SU-DHL-6 (cell line): ENCODE measurements around the gene LIN52.

Source experiments
- H2AFZ ChIP-seq: fragments of 200-600 bp; sonication (generic); 2 replicates; pipeline ENCODE4 v1.6.1; 2014; ENCODE audit warnings: low read depth, mild to moderate bottlenecking, moderate library complexity, mixed read lengths, antibody characterized with exemption, low read length; ENCODE audit not compliant: severe bottlenecking
- H3F3A ChIP-seq: fragments of 200-600 bp; shearing (Covaris generic); 2 replicates; pipeline ENCODE4 v1.6.0; 2016; ENCODE audit warnings: antibody characterized with exemption, mild to moderate bottlenecking; ENCODE audit not compliant: insufficient read depth
- H3K27ac ChIP-seq: fragments of 200-600 bp; sonication (generic); 2 replicates; pipeline ENCODE4 v1.5.1; 2016; ENCODE audit warnings: low read depth, mild to moderate bottlenecking, low read length, moderate library complexity, mixed read lengths
- H3K27me3 ChIP-seq: fragments of 200-600 bp; sonication (generic), shearing (Covaris generic); 2 replicates; pipeline ENCODE4 v1.6.0; 2014; ENCODE audit warnings: mild to moderate bottlenecking, low read length
- H3K36me3 ChIP-seq: fragments of 200-600 bp; sonication (generic); 2 replicates; pipeline ENCODE4 v1.6.1; 2014; ENCODE audit warnings: mild to moderate bottlenecking, low read length, mixed read lengths
- H3K4me2 ChIP-seq: fragments of 300-600, 200-600 bp; shearing (Covaris generic), sonication (generic); 2 replicates; pipeline ENCODE4 v1.6.0; 2014; ENCODE audit warnings: low read length, low read depth, mild to moderate bottlenecking; ENCODE audit not compliant: poor library complexity, severe bottlenecking
- H3K4me3 ChIP-seq: fragments of 200-600 bp; sonication (generic); 2 replicates; pipeline ENCODE4 v1.5.1; 2014; ENCODE audit warnings: antibody characterized with exemption, low read length, mild to moderate bottlenecking, mixed read lengths; ENCODE audit not compliant: insufficient read depth, poor library complexity, severe bottlenecking
- H3K79me2 ChIP-seq: fragments of 200-600 bp; sonication (generic); 2 replicates; pipeline ENCODE4 v1.6.1; 2014; ENCODE audit warnings: mild to moderate bottlenecking, low read length, moderate library complexity; ENCODE audit not compliant: insufficient read depth
- H3K9ac ChIP-seq: fragments of 200-600 bp; sonication (generic); 2 replicates; pipeline ENCODE4 v1.7.0; 2014; ENCODE audit warnings: mild to moderate bottlenecking, low read length
- H3K9me2 ChIP-seq: fragments of 200-600 bp; sonication (generic); replicated peaks from 2 replicates; pipeline ENCODE4 v1.6.1; 2014; ENCODE audit warnings: low read length; ENCODE audit not compliant: insufficient read depth
- H3K9me3 ChIP-seq: fragments of 200-600 bp; sonication (generic); 2 replicates; pipeline ENCODE4 v1.6.1; 2014; ENCODE audit warnings: low read length, mixed read lengths; ENCODE audit not compliant: insufficient read depth
- H4K20me1 ChIP-seq: fragments of 200-600 bp; sonication (generic); 2 replicates; pipeline ENCODE4 v1.6.1; 2014; ENCODE audit warnings: low read depth, mild to moderate bottlenecking, antibody characterized with exemption, low read length, moderate library complexity, mixed read lengths
- EZH2phosphoT487 ChIP-seq: fragments of 200-600 bp; sonication (generic), shearing (Covaris generic); conservative IDR thresholded peaks from 2 replicates; pipeline ENCODE4 v1.6.1; 2018; ENCODE audit warnings: mild to moderate bottlenecking, antibody characterized with exemption, low read length, moderate library complexity, mixed read lengths
- TF ChIP-seq, protein P1 (sequence below): fragments of 200-600 bp; sonication (generic); IDR thresholded peaks from one replicate; pipeline ENCODE4 v1.5.1; 2017; ENCODE audit warnings: antibody characterized with exemption, mild to moderate bottlenecking, low read length, moderate library complexity; ENCODE audit not compliant: insufficient read depth, poor library complexity, severe bottlenecking

The LIN52 gene

DNA sequence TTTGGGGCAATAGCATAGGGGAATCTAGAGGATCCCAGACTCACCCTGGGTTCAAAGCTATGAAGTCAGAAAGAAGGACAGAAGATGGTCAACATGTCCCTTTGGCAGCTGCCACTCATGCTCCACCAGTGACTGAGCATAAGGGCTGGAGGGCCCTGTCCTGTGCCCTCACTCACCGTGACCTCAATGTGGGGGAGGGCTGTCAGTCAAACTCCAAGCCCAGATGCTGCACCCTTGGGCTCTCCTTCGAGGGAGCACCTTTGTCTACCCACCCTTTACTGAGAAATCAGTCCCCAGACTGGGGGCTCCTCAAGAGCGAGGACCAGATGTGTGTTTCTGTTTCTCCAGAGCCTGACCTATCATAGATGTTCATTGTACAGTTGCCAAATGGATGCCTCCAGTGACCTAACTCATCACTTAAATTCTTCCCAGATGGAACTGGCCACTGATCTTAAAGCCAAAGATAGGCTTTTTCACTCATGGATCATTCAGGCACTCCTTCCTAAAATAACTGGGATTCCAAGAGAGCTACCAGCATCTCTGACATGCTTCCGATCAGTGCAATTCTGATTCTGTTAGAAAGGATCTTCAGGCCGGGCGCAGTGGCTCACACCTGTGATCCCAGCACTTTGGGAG is 127.3 kb downstream of the LIN52 start:
- Histone ChIP-seq H4K20me1 (no peaks in the 10 kb centered on the region), H3K9ac (no peak overlapping the region), H2AFZ (no peak overlapping the region), H3K9me3 (no peaks in the 10 kb centered on the region), H3K36me3 (no peaks in the 10 kb centered on the region), H3K4me3 (no peak overlapping the region), H3K27me3 (no peaks in the 10 kb centered on the region), H3K27ac (no peak overlapping the region), H3F3A (no peaks in the 10 kb centered on the region), H3K9me2 (no peaks in the 10 kb centered on the region), H3K79me2 (no peaks in the 10 kb centered on the region), H3K4me2 (no peak overlapping the region)
- no peak for TF ChIP-seq EZH2phosphoT487
- TF ChIP-seq, protein P1, sequence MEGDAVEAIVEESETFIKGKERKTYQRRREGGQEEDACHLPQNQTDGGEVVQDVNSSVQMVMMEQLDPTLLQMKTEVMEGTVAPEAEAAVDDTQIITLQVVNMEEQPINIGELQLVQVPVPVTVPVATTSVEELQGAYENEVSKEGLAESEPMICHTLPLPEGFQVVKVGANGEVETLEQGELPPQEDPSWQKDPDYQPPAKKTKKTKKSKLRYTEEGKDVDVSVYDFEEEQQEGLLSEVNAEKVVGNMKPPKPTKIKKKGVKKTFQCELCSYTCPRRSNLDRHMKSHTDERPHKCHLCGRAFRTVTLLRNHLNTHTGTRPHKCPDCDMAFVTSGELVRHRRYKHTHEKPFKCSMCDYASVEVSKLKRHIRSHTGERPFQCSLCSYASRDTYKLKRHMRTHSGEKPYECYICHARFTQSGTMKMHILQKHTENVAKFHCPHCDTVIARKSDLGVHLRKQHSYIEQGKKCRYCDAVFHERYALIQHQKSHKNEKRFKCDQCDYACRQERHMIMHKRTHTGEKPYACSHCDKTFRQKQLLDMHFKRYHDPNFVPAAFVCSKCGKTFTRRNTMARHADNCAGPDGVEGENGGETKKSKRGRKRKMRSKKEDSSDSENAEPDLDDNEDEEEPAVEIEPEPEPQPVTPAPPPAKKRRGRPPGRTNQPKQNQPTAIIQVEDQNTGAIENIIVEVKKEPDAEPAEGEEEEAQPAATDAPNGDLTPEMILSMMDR: no peak

DNA sequence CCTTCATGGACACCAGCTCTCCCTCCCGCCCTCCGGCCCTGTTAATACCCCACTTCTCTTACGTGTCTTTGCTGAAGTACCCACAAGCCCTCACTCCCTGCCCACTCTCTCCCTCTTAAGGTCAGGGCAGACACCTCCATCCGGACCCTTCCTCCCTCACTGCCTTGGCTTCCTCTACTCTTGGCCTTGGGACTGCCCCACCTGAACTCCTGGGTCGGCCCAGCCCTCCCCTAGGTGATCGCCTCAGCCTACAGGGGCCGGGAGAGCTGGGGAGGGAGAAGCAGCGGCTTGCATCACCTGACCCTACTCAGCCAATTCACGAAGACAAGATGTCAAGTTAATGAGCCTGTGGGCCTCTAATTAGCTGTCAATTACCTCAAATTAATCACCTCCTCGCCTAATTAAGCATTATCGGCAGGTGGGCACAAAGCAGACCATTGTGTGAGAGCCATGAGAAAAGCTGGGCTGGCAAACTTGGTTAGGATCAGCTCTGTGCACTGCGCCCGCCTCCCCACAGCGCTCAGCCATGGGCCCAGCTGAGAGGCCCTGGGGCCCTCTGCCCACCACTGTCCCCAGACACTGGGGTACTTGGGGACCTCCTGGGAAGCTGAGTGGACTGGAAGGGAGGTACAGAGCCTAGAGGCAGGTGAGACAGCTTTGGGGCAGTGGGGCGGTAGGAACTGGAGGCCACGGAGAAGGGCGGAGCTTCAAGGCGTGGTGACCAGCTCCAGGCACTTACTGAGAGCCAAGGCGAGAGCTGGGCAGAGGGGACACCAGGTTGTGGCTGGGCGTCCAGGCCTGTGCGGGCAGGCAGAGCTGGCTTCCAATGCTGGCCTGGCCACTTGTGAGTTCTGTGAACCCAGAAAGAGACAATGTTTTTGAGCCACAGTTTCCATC is 129.4 kb downstream of the LIN52 start:
- no peak overlapping the region for H3K4me2 ChIP-seq
- no peaks in the 10 kb centered on the region for H3K9me3 ChIP-seq
- H3K9ac ChIP-seq: no peak overlapping the region
- no peaks in the 10 kb centered on the region for H3K36me3 ChIP-seq
- H3F3A ChIP-seq: no peaks in the 10 kb centered on the region
- H3K27ac ChIP-seq: no peak overlapping the region
- H4K20me1 ChIP-seq: no peaks in the 10 kb centered on the region
- H3K4me3 ChIP-seq: no peak overlapping the region
- H2AFZ ChIP-seq: no peak overlapping the region
- no peaks in the 10 kb centered on the region for H3K79me2 ChIP-seq
- no peaks in the 10 kb centered on the region for H3K9me2 ChIP-seq
- no peaks in the 10 kb centered on the region for H3K27me3 ChIP-seq
- TF ChIP-seq EZH2phosphoT487: no peak
- TF ChIP-seq, protein P1: no peak

DNA sequence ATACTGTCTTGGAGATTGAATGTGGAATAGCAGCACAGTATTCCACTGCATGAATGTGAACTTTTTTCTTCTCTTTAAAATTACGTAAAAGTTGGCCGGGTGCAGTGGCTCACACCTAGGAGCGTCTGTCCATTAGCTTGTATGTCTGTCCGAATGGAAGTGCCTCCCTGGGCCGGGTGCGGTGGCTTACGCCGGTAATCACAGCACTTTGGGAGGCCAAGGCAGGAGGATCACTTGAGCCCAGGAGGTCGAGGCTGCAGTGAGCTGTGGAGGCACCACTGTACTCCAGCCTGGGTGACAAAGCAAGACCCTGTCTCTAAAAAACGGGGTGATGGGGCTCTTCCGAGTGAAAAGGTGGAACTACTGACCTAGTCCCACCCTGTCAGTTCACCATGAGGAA is 131.9 kb downstream of the LIN52 start:
- no peak overlapping the region for H3K4me3 ChIP-seq

More for the DNA sequence above, 131.9 kb downstream of the LIN52 start:
- Histone ChIP-seq H3K9me3 (no peaks in the 10 kb centered on the region), H3K9me2 (no peaks in the 10 kb centered on the region), H3K36me3 (no peaks in the 10 kb centered on the region), H2AFZ (no peak overlapping the region), H3F3A (no peaks in the 10 kb centered on the region), H3K79me2 (no peaks in the 10 kb centered on the region), H3K27me3 (no peaks in the 10 kb centered on the region), H3K27ac (no peak overlapping the region), H3K9ac (no peak overlapping the region), H4K20me1 (no peaks in the 10 kb centered on the region), H3K4me2 (no peak overlapping the region)
- TF ChIP-seq EZH2phosphoT487: no peak
- TF ChIP-seq, protein P1: no peak
